Vagina (tissue), 2 donors: ENCODE results near the gene TMEM266. TPM values are rescaled to one million over a fixed set of nuclear protein-coding genes. Genes with fewer than 3 reads are reported as not detected.

ENCODE experiments used
- DNase-seq, 2 donors: peaks; one replicate each; pipeline ENCODE4 v3.0.0-alpha.2; 2017; ENCODE audit errors: extremely low spot score in 2 of 2
- H3K27ac ChIP-seq: fragments of 200-600 bp; sonication (generic); one replicate; pipeline ENCODE4 v1.5.1; 2019
- H3K27me3 ChIP-seq: fragments of 200-600 bp; sonication (generic); one replicate; pipeline ENCODE4 v1.5.1; 2019
- H3K36me3 ChIP-seq, 2 donors: fragments of 200-600 bp; sonication (generic); one replicate each; pipeline ENCODE4 v1.5.1; 2017 to 2019
- H3K4me1 ChIP-seq: fragments of 200-600 bp; sonication (generic); one replicate; pipeline ENCODE4 v1.5.1; 2019
- H3K4me3 ChIP-seq, 2 donors: fragments of 200-600 bp; sonication (generic); 1 replicate in 1 of 2; 2 replicates in 1 of 2; pipeline ENCODE4 v1.5.1; 2016 to 2019
- H3K9me3 ChIP-seq: fragments of 200-600 bp; sonication (generic); one replicate; pipeline ENCODE4 v1.5.1; 2019
- CTCF ChIP-seq, 3 experiments: fragments of 450-650 bp in 2 of 3; fragments of 200-600 bp in 1 of 3; sonication (generic) in 1 of 3; IDR thresholded peaks; one replicate each; pipeline ENCODE4 v1.5.1; 2017 to 2019; ENCODE audit warnings: antibody characterized with exemption in 3 of 3, mild to moderate bottlenecking in 2 of 3, moderate library complexity in 2 of 3
- POLR2A ChIP-seq, 2 donors: fragments of 450-650 bp; IDR thresholded peaks; one replicate each; pipeline ENCODE4 v1.6.1; 2017; ENCODE audit warnings: antibody characterized with exemption in 2 of 2, mild to moderate bottlenecking in 2 of 2, moderate library complexity in 2 of 2
- POLR2AphosphoS5 ChIP-seq, 2 donors: sonication (generic); formaldehyde crosslinking; IDR thresholded peaks; one replicate each; pipeline ENCODE4 v1.9.0; 2017; ENCODE audit warnings: antibody characterized with exemption in 2 of 2, mild to moderate bottlenecking in 2 of 2, low read depth in 1 of 2; ENCODE audit not compliant: insufficient read depth in 1 of 2
- intact Hi-C: fragments of 100-400 bp; cut with DNase I; formaldehyde crosslinking; loops from one replicate; pipeline ENCODE4 v1.15.1; 2023
- total RNA-seq: library from RNA; depleted of rRNA; stranded (reverse); fragments of >200 nt; gene quantifications from one replicate; pipeline ENCODE4 v1.2.3, GENCODE V29; 2016

Gene TMEM266
- total RNA-seq, 1 donor from 2014 or later, result not detected

GRCh38 chr15:76070921-76071635 lies 11.3 kb downstream of the TMEM266 start:
- DNase-seq, result no peak
- H3K4me1 ChIP-seq, result no peaks in the 10 kb centered on the region
- no peak overlapping the region for H3K4me3 ChIP-seq
- no peaks in the 10 kb centered on the region for H3K36me3 ChIP-seq
- no peaks in the 10 kb centered on the region for H3K27me3 ChIP-seq
- TF ChIP-seq POLR2AphosphoS5 (IDR thresholded peaks at IDR 0.05; ENCODE audit: insufficient read depth in 1 of 2, low read depth in 1 of 2) (no peak), POLR2A (IDR thresholded peaks at IDR 0.05) (no peak), CTCF (IDR thresholded peaks at IDR 0.05) (no peak)
- no peaks in the 10 kb centered on the region for H3K9me3 ChIP-seq
- H3K27ac ChIP-seq, result no peak overlapping the region
- intact Hi-C loops, result no loop called here

- Histone ChIP-seq H3K4me3 (no peak overlapping the region), H3K4me1 (no peaks in the 10 kb centered on the region), H3K27me3 (no peaks in the 10 kb centered on the region), H3K36me3 (no peaks in the 10 kb centered on the region), H3K27ac (no peak overlapping the region), H3K9me3 (no peaks in the 10 kb centered on the region)
- intact Hi-C loops, result no loop called here
- DNase-seq, result no peak
- no peak for TF ChIP-seq POLR2A (IDR thresholded peaks at IDR 0.05)
- TF ChIP-seq POLR2AphosphoS5 (IDR thresholded peaks at IDR 0.05; ENCODE audit: insufficient read depth in 1 of 2, low read depth in 1 of 2), result no peak
- TF ChIP-seq CTCF (IDR thresholded peaks at IDR 0.05), result no peak
Measured at GRCh38 chr15:76071806-76072205, 12.0 kb downstream of the TMEM266 start.

GRCh38 chr15:76073554-76073953 lies 13.8 kb downstream of the TMEM266 start:
- intact Hi-C loops, result no loop called here
- no peak for TF ChIP-seq POLR2A (IDR thresholded peaks at IDR 0.05)
- no peak for TF ChIP-seq POLR2AphosphoS5 (IDR thresholded peaks at IDR 0.05; ENCODE audit: insufficient read depth in 1 of 2, low read depth in 1 of 2)
- TF ChIP-seq CTCF (IDR thresholded peaks at IDR 0.05), result no peak
- H3K27ac ChIP-seq, result no peak overlapping the region

GRCh38 chr15:76075046-76075445 lies 15.3 kb downstream of the TMEM266 start:
- H3K9me3 ChIP-seq, result no peaks in the 10 kb centered on the region
- H3K4me3 ChIP-seq, result no peak overlapping the region
- no peaks in the 10 kb centered on the region for H3K4me1 ChIP-seq
- no peaks in the 10 kb centered on the region for H3K27me3 ChIP-seq
- H3K27ac ChIP-seq, result no peak overlapping the region
- TF ChIP-seq POLR2AphosphoS5 (IDR thresholded peaks at IDR 0.05; ENCODE audit: insufficient read depth in 1 of 2, low read depth in 1 of 2) (no peak), POLR2A (IDR thresholded peaks at IDR 0.05) (no peak), CTCF (IDR thresholded peaks at IDR 0.05) (no peak)
- intact Hi-C loops, result no loop called here
- no peak for DNase-seq
- H3K36me3 ChIP-seq, result no peaks in the 10 kb centered on the region

More at GRCh38 chr15:76073554-76073953, 13.8 kb downstream of the TMEM266 start:
- H3K4me1 ChIP-seq, result no peaks in the 10 kb centered on the region
- H3K4me3 ChIP-seq, result no peak overlapping the region
- DNase-seq, result no peak
- no peaks in the 10 kb centered on the region for H3K36me3 ChIP-seq
- no peaks in the 10 kb centered on the region for H3K27me3 ChIP-seq
- H3K9me3 ChIP-seq, result no peaks in the 10 kb centered on the region

GRCh38 chr15:76078285-76078877 lies 18.6 kb downstream of the TMEM266 start:
- H3K4me3 ChIP-seq, result no peak overlapping the region
- intact Hi-C loops, result no loop called here
- no peaks in the 10 kb centered on the region for H3K4me1 ChIP-seq
- no peaks in the 10 kb centered on the region for H3K27me3 ChIP-seq
- TF ChIP-seq POLR2AphosphoS5 (IDR thresholded peaks at IDR 0.05; ENCODE audit: insufficient read depth in 1 of 2, low read depth in 1 of 2) (no peak), CTCF (IDR thresholded peaks at IDR 0.05) (no peak), POLR2A (IDR thresholded peaks at IDR 0.05) (no peak)
- no peaks in the 10 kb centered on the region for H3K36me3 ChIP-seq
- DNase-seq, result no peak
- H3K27ac ChIP-seq, result no peak overlapping the region
- H3K9me3 ChIP-seq, result no peaks in the 10 kb centered on the region
